HG02588 (cell line): Measurements from ENCODE around the gene TBCD.
"Not testable (repeated sequence)": the region's sequence is repeated elsewhere in the genome, so short reads cannot be mapped to it uniquely, and the experiment has no call there.

ENCODE experiments used
- ATAC-seq: cut with Tn5 transposase; IDR thresholded peaks from one replicate; pipeline ENCODE4 v1.9.1; 2021; ENCODE audit warnings: mild to moderate bottlenecking, moderate library complexity; ENCODE audit not compliant: unreplicated experiment

Gene TBCD

DNA sequence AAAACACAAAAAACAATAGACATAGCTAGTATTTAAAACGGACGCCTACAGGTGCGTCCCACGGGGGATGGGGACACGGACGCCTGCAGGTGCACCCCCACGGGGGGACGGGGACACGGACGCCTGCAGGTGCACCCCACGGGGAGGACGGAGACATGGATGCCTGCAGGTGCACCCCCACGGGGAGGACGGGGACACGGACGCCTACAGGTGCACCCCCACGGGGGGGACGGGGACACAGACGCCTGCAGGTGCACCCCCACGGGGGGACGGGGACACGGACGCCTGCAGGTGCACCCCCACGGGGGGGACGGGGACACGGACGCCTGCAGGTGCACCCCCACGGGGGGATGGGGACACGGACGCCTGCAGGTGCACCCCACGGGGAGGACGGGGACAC, 212.6 kb downstream of the TBCD start:
- ATAC-seq: not testable (repeated sequence)

GRCh38 chr17:82964851-82965341, 213.0 kb downstream of the TBCD start:
- no peak for ATAC-seq

GRCh38 chr17:82965371-82965770, 213.5 kb downstream of the TBCD start:
- ATAC-seq: no peak

DNA sequence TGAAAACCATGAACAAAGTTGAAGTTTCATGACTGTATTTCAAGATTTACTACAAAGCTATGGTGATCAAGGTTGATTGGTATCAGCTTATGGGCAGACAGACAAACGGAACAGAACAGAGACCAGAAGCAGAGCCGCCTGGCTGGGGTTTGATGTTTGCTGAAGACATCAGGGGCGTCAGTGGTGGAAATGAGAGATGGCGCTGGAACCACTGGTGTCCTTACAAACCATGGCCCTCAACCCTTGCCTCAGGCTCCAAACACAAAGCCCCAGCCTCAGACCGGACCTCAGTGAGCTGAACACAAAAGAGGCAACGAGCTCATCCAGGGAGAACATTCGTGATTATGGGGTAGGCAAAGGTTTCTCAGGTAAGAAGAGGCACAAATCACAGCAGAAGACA, 214.6 kb downstream of the TBCD start:
- ATAC-seq: no peak

DNA sequence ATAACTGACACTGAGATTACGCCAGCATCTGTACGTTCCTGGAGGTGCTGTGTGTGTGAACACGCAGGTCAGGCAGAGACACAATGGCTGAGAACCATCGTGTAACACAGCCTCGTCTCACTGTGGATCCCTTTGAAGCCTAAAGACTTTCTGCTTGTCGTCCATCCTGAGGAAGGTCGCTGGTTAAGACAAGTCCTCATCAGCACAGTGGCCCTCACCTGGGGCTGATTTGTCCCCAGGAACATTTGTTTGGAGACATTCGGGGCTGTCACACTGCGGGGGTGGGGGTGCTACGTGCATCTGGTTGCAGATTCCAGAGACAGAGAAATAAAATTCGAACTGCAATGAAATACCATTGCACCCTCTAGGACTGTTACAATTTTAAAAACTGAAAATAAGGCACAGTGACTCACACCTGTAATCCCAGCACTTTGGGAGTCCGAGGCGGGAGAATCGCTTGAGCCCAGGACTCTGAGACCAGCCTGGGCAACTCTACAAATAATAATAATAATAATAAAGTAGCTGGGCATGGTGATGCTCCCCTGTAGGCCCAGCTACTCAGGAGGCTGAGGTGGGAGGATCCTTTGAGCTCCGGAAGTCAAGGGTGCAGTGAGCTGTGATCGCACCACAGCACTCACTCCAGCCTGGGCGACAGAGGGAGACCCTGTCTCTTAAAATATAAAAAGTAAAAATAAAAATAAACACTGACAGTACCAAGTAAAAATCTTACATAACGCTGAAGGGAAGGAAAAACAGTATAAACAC, 215.6 kb downstream of the TBCD start:
- ATAC-seq: no peak

GRCh38 chr17:82968033-82968841, 216.4 kb downstream of the TBCD start:
- ATAC-seq: not testable (repeated sequence)

DNA sequence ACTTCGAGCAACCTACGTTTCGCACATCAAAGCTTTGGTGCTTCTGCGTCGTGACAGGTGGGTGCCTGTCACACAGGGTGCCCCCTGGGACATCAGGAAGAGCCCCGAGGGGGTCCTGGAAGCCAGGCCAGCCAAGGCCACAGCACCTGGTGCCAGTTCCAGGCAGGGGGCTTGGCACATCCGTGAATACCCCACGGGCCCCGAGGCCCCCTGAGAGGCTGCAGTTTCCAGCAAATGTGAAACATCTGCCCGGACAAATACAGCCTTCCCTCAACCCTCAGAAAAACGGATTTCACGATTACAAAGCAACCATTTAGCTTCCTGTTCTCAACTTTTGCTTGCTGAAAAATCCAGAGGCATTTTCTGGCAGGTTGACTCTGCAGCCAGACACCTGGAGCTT, 218.2 kb downstream of the TBCD start:
- no peak for ATAC-seq

DNA sequence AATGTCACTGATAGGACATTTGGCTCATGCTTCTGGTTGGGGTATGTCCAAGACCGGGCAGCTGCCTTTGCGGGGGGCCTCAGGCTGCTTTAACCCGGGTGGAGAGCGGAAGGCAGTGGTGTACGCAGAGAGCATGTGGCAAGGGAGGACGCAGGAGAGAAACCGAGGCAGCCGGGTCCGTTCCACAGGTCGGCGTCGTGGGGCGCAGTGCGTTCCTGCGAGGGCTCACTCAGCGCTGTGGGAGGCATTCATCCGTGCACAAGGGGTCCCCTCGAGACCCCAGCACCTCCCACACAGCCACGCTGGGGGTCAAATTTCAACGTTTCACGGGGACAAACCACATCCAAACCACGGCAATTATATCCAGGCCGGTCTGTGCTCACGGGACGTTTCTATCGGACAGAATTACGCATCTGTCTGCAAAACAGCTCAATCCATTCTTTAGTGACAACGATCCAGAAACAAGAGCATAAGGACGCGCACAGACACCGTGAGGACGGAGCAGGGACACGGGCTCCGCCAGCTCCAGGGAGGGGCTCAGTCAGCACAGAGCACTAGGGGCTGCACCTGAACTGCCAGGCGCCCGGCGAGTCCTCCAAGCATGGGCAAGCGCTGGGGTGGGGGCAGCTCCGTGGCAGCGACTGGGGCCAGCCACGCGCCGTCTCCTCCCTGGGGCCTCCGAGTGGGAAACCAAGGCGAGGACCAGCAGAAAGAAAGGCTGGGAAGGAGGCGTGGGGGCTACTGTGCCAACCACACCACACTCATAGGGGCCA, 219.1 kb downstream of the TBCD start:
- no peak for ATAC-seq

DNA sequence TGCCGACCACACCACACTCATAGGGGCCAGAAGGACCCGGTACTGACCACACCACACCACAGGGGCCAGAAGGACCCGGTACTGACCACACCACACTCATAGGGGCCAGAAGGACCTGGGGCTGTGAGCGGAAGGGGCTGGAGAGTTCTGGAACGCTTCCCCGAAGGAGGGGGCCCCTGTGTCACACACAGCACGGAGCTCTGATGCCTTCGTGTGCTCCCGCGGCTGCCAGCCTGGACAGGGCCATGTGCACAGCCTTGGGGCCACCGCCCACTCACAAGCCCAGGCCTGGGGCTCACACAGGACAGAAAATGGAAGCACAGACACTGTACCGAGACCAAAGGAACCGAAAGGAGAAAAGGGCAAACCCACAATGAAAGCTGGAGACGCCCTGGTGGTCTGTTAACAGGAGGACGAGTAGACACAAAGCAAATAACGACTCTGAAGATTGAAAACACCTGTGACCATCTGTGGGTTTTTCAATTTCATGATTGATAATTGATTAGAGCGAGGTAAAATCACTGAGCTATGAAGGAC, 221.0 kb downstream of the TBCD start:
- ATAC-seq: no peak

DNA sequence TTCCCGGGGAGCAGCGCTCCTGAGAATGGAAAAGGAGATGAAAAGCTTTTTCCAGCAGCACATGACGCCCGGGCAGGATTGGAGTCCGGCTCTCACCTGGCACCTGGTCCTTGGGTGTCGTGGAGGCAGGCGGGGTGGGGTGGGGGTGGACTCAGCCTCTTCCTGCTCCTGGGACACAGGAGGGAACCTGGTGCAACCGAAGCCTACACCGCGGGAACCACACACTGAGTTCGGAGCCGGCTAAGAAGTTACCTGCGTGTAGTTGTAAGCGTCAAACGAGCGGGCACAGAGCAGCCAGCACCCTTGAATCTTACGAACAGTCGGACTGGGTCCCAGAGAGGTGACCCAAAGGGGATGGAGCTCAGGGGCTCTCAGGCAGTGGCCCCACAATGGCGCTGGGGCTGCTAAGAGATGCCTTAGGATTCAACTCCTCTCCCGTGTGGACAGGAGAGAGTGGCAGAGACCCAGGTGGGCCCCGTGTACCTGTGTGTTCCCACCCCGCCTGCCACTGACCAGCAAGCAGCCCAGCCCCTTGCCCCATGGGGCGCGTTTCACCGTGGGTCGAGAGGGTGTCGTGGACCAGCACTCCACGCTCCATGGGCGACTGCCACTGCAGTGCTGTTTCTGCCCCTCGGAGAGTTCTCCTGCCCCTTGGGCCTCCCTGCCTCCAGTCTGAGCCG, 221.7 kb downstream of the TBCD start:
- ATAC-seq: no peak

DNA sequence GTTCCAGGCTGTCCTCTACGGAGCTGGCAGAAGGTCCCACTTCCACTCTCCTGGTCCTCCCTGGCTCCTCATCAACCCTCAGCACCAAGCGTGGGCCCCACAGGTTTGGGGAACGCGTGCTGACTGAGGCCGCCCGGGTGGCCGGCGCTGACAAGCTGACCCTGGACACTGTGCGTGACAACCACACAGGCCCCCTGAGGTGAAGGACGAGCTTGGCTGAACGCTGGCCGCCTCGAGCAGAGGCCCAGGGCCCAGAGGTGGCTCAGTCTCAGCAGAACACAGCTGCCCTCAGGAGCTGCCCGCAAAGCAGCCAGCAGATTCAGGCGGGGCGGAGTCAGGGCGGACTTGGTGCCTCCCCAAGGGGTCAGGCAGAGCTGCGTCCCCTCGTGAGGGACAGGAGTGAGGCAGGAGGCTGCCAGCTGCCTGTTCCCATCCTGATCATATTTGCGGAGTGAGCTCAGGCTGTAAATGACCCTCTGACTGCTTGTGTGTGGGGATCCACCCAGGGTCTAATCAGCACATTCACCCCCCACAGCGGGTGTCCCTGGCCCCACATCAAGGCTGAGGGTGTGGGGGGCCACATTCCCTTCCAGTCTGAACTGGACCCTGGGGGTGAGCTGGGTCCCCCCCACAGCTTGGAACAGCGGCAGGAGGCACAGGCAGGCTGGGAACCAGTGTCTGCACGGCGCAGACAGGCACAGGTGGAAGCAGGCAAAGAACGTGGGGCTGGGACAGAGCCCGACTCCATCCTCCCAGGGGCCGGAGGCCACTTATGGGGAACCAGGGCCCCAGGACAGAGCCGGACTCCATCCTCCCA, 222.5 kb downstream of the TBCD start:
- no peak for ATAC-seq

DNA sequence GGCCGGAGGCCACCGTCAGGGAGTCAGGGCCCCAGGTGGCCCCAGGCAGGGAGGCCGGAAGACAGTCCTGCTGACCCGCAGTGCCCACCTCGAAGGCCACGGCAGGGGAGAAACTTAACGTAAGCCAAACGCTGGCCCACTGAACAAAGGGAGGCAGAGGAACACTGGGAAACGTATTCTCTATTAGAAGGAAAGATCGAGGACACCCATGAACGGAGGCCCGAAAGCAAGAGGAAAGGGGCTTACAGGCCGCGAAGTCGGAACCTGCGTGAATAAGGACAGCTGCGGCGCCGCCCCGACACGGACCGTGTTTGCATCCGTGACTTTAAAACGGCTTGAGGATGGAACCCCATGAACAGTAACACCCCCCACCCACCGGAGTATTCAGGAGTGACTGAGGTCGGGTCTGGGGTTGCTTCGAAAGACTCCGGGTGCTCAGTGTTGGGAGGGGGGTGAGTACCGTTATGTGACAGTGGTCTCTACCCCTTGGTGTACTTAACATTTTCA, 225.2 kb downstream of the TBCD start:
- ATAC-seq: no peak

- ATAC-seq: no peak
Observed at GRCh38 chr17:82977606-82978005, 225.7 kb downstream of the TBCD start.

DNA sequence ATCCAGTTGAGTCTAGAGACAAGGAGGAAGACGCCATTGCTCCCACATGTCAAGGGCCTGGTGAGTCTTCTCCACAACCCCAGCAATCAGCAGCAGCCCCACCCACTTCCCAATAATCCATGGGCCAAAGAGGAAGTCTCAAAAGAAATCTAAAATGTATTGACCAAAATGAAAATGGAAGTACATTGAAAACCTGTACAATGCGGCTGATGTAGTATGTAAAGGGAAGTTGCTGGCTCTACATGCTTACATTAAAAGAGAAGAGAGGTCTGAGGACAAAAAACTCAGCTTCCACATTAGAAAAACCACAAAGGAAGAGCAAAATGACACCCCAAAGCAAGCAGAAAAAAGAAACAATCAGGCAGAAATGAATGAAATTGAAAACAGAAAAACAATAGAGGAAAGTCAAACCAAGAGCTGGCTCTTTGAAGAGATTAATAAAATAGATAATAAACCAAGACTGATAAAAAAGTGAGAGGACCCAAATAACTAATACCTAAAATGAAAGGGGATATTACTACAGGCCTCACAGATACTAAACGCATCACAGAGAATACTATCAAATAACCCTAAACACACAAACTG, 227.0 kb downstream of the TBCD start:
- ATAC-seq: no peak

- no peak for ATAC-seq
Observed at GRCh38 chr17:82979718-82980117, 227.9 kb downstream of the TBCD start.

DNA sequence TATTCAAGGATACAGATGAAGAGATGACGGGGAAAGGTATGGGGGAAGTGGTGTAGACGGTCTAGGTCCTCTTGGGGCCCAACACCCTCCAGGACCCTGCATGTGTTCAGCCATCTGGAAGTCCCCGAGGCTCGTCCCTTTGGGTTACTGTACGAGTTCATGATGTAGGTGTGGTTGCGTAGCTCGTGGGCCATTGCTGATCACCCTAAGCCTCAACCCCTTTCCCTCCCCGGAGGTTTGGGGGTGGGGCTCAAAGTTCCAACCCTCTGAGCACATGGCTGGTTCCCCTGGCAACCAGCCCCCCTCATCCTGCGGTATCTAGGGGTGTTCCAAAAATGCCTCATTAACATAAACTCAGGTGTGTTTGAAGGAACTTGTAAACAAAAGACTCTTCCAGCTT, 228.8 kb downstream of the TBCD start:
- ATAC-seq: no peak

- ATAC-seq: no peak
Observed at GRCh38 chr17:82981141-82981730, 229.4 kb downstream of the TBCD start.

- no peak for ATAC-seq
Observed at GRCh38 chr17:82983510-82984248, 231.8 kb downstream of the TBCD start.
